IMR-90 (cell line): ENCODE results near the gene LFNG.

ENCODE experiments used
- POLR2A ChIP-seq: IDR thresholded peaks from 2 replicates; pipeline ENCODE4 v1.6.1; 2012; ENCODE audit warnings: mild to moderate bottlenecking, low read depth, low read length
- TF ChIP-seq, protein P1 (sequence below): conservative IDR thresholded peaks from 2 replicates; pipeline ENCODE4 v1.5.1; 2012; ENCODE audit warnings: mild to moderate bottlenecking, low read depth, low read length, improper control_type of control experiment

DNA sequence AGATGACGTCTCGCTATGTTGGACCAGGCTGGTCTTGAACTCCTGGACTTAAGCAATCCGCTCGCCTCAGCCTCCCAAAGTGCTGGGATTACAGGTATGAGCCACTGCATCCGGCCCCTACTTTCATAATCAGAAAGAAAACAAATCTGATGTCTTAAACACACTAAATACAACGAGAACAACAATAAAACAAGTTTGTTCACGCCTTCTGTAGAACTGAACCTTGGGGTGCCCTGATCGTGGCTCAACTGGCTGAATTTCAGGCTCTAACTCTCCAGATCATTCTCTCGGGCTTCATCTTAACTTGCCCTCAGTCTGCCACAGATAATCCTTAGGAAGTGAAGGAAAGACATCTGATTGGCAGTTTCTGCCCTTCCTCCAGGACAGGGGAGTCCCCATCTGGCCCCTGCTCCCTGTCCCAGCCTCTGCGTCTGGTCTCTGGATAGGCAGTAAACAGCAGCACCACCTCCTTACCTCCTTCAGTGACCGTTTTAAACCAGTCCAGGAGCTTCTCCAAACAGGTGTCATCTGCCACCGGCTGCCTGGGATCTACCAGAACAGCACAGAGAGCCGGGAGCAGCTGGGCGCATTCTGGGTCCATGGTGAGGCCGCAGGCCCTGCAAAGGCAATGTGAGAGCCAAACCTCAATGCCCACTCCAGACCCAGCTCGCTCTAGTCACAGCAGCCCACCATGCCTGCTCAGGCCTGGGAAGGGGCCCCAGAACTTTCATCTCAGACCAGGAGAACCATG is 34.4 kb downstream of the LFNG start:
- TF ChIP-seq, protein P1, sequence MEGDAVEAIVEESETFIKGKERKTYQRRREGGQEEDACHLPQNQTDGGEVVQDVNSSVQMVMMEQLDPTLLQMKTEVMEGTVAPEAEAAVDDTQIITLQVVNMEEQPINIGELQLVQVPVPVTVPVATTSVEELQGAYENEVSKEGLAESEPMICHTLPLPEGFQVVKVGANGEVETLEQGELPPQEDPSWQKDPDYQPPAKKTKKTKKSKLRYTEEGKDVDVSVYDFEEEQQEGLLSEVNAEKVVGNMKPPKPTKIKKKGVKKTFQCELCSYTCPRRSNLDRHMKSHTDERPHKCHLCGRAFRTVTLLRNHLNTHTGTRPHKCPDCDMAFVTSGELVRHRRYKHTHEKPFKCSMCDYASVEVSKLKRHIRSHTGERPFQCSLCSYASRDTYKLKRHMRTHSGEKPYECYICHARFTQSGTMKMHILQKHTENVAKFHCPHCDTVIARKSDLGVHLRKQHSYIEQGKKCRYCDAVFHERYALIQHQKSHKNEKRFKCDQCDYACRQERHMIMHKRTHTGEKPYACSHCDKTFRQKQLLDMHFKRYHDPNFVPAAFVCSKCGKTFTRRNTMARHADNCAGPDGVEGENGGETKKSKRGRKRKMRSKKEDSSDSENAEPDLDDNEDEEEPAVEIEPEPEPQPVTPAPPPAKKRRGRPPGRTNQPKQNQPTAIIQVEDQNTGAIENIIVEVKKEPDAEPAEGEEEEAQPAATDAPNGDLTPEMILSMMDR: no peak
- TF ChIP-seq POLR2A: no peak
